HepG2 (cell line): Measurements from ENCODE around the gene INTS7. TPM values are rescaled to one million over a fixed set of nuclear protein-coding genes. Genes with fewer than 3 reads are reported as not detected.
A peak's percentile ranks its signal among the peaks of the same experiment; 100 is the strongest.

Experiments used
- ATAC-seq: fragments of 200-7000 bp; cut with Tn5 transposase; 3 replicates; pipeline ENCODE4 v1.9.1; 2020; ENCODE audit warnings: mild to moderate bottlenecking, moderate library complexity
- BruUV-seq: library from RNA; stranded (reverse); fragments of 400-500 nt; replicated peaks from 2 replicates; lab custom pipeline; 2021; lab: Mats Ljungman, UMichigan
- CTCF ChIA-PET: fragments of 300-600 bp; formaldehyde crosslinking; extraction: SDS; loops from one replicate; lab custom pipeline; 2021; ENCODE audit warnings: low total read pairs, inconsistent platforms, low intra/inter-chr PET ratio; lab: Yijun Ruan, JAX
- POLR2A ChIA-PET: fragments of 350-600 bp; sonication (Branson Sonifier 250); formaldehyde crosslinking; loops from one replicate; lab custom pipeline; 2020; ENCODE audit warnings: antibody characterized with exemption, inconsistent platforms; lab: Yijun Ruan, JAX
- DNase-seq: peaks from one replicate; pipeline ENCODE4 v3.0.0-alpha.2; 2015; ENCODE audit warnings: low spot score
- FAIRE-seq: peaks from 3 replicates; lab custom pipeline; 2011; peaks lifted over from hg19 to GRCh38; lab: Jason Lieb, UNC
- H2AFZ ChIP-seq: one replicate; pipeline ENCODE4 v1.6.1; 2011; ENCODE audit warnings: low read length, inconsistent platforms
- H3K27ac ChIP-seq: fragments of 300-600 bp; 3 replicates; pipeline ENCODE4 v1.8.0; 2011; ENCODE audit warnings: mixed run types, mild to moderate bottlenecking, mixed read lengths, low read length, inconsistent platforms; ENCODE audit not compliant: insufficient read depth; ENCODE audit errors: extremely low read length
- H3K27me3 ChIP-seq, 2 experiments: fragments of 200-600 bp in 1 of 2; 2 replicates in 1 of 2; 3 replicates in 1 of 2; pipeline versions ENCODE4 v1.6.0 to v1.8.0; 2011; ENCODE audit warnings: low read length in 2 of 2, mild to moderate bottlenecking in 2 of 2, moderate library complexity in 2 of 2, inconsistent platforms in 1 of 2; ENCODE audit not compliant: insufficient read depth in 2 of 2, control insufficient read depth in 1 of 2
- H3K36me3 ChIP-seq, 2 experiments: fragments of 200-600 bp in 1 of 2; replicated peaks in 1 of 2; 2 replicates in 1 of 2; 3 replicates in 1 of 2; pipeline versions ENCODE4 v1.5.1 to v1.8.0; 2011; ENCODE audit warnings: low read length in 2 of 2, inconsistent platforms in 1 of 2; ENCODE audit not compliant: insufficient read depth in 2 of 2, control insufficient read depth in 1 of 2
- H3K4me1 ChIP-seq: 2 replicates; pipeline ENCODE4 v1.5.1; 2012; ENCODE audit warnings: low read length, inconsistent platforms; ENCODE audit not compliant: insufficient read depth
- H3K4me2 ChIP-seq: 2 replicates; pipeline ENCODE4 v1.6.0; 2011; ENCODE audit warnings: low read depth, low read length, inconsistent platforms
- H3K4me3 ChIP-seq, 3 experiments: fragments of 200-600 bp in 1 of 3; sonication (generic), shearing (Covaris generic) in 1 of 3; replicated peaks in 1 of 3; 2 replicates each; pipeline ENCODE4 v1.5.1; 2011 to 2016; ENCODE audit warnings: low read length in 3 of 3, inconsistent platforms in 2 of 3, low read depth in 2 of 3, mild to moderate bottlenecking in 2 of 3, control low read depth in 1 of 3, mixed read lengths in 1 of 3; ENCODE audit not compliant: insufficient read depth in 1 of 3
- H3K79me2 ChIP-seq: one replicate; pipeline ENCODE4 v1.6.1; 2011; ENCODE audit warnings: low read length, inconsistent platforms; ENCODE audit not compliant: insufficient read depth
- H3K9ac ChIP-seq: 2 replicates; pipeline ENCODE4 v1.6.0; 2011; ENCODE audit warnings: mild to moderate bottlenecking, low read depth, low read length, inconsistent platforms; ENCODE audit not compliant: insufficient read depth
- H3K9me3 ChIP-seq: 2 replicates; pipeline ENCODE4 v1.5.1; 2012; ENCODE audit warnings: mild to moderate bottlenecking, low read length
- H4K20me1 ChIP-seq: 2 replicates; pipeline ENCODE4 v1.6.0; 2011; ENCODE audit warnings: inconsistent platforms, mild to moderate bottlenecking, low read length, moderate library complexity; ENCODE audit not compliant: insufficient read depth
- AGO2 ChIP-seq: fragments of 200-400 bp; formaldehyde crosslinking; optimal IDR thresholded peaks from 2 replicates; pipeline ENCODE3; 2017; ENCODE audit warnings: mild to moderate bottlenecking, low read depth, low read length, moderate library complexity
- CTCF ChIP-seq: sonication (generic); formaldehyde crosslinking; IDR thresholded peaks from 2 replicates; pipeline ENCODE4 v1.5.0; 2020; ENCODE audit warnings: mild to moderate bottlenecking, missing genetic modification reagents, moderate library complexity
- RAD21 ChIP-seq: fragments of 450-650 bp; formaldehyde crosslinking; IDR thresholded peaks from 2 replicates; pipeline ENCODE4 v1.5.0; 2020; ENCODE audit warnings: mild to moderate bottlenecking
- RFX5 ChIP-seq: IDR thresholded peaks from 2 replicates; pipeline ENCODE4 v1.6.1; 2011; ENCODE audit warnings: low read depth, low read length, improper control_type of control experiment
- TERF1 ChIP-seq: sonication (generic); formaldehyde crosslinking; IDR thresholded peaks from 2 replicates; pipeline ENCODE4 v1.8.0; 2022; ENCODE audit warnings: mild to moderate bottlenecking, missing genetic modification reagents, moderate library complexity
- ZNF256 ChIP-seq: sonication (generic); formaldehyde crosslinking; conservative IDR thresholded peaks from 2 replicates; pipeline ENCODE4 v1.4.0; 2020; ENCODE audit warnings: missing genetic modification reagents
- ZNF563 ChIP-seq: sonication (generic); formaldehyde crosslinking; IDR thresholded peaks from 2 replicates; pipeline ENCODE4 v1.8.0; 2022; ENCODE audit warnings: mild to moderate bottlenecking, moderate library complexity, missing genetic modification reagents
- ZNF570 ChIP-seq: sonication (generic); formaldehyde crosslinking; IDR thresholded peaks from 2 replicates; pipeline ENCODE4 v1.4.0; 2020; ENCODE audit warnings: mild to moderate bottlenecking, missing genetic modification reagents, borderline replicate concordance
- ZNF839 ChIP-seq: sonication (generic); formaldehyde crosslinking; IDR thresholded peaks from 2 replicates; pipeline ENCODE4 v1.4.0; 2020; ENCODE audit warnings: missing genetic modification reagents, mild to moderate bottlenecking, borderline replicate concordance
- WGBS: methylation state at CpG from one replicate; pipeline ENCODE4 v1.1.6; 2017; ENCODE audit warnings: low lambda C conversion rate; 5-methylcytosine and 5-hydroxymethylcytosine counted together
- in situ Hi-C: cut with HindIII; loops from 2 replicates; pipeline ENCODE4 v1.10.0; 2017; ENCODE audit warnings: low pct_unique_long_range_greater_than_20kb; ENCODE audit not compliant: extremely low pct_ligation_motif_present
- intact Hi-C: fragments of 100-400 bp; cut with micrococcal nuclease; formaldehyde crosslinking; loops from one replicate; pipeline ENCODE4 v1.10.0; 2022; ENCODE audit not compliant: unreplicated experiment
- polyA plus RNA-seq, 8 experiments: library from polyadenylated mRNA; depleted of rRNA in 3 of 8; stranded (reverse) in 7 of 8; unstranded in 1 of 8; fragments of >200 nt; fragmentation: Illumina TruSeq in 4 of 8; extraction: Trizol in 4 of 8; gene quantifications; 2 replicates each; pipeline versions ENCODE4 v1.2.1 to v1.2.3, GENCODE V29; 2011 to 2016; ENCODE audit warnings: low read depth in 4 of 8, missing spikeins in 1 of 8, mixed read lengths in 1 of 8; ENCODE audit not compliant: insufficient read depth in 1 of 8
- total RNA-seq, 5 experiments: library from RNA; depleted of rRNA; stranded (reverse); fragments of >200 nt; fragmentation: Illumina TruSeq; extraction: Trizol; gene quantifications; 2 replicates each; pipeline ENCODE4 v1.2.3, GENCODE V29; 2016; ENCODE audit warnings: low read depth in 1 of 5

The INTS7 gene
- total and polyA plus RNA-seq, 2 of the 13 experiments (the other 11 are each of a cell fraction or from before 2014, with no cell fraction given): 18.3 to 22.4 TPM

- TF ChIP-seq RAD21 (CRISPR knock-in tag): peak; percentile 36; the same call in 1 of the 2 replicates
- TF ChIP-seq ZNF563 (CRISPR knock-in tag): no peak
- TF ChIP-seq CTCF (CRISPR knock-in tag): peak; percentile 68
Observed at GRCh38 chr1:212062832-212063438, 27.6 kb upstream of the INTS7 start (continued).

GRCh38 chr1:212060632-212061472 lies 25.5 kb upstream of the INTS7 start:
- Histone ChIP-seq H3K4me3 (no peak overlapping the region), H3K36me3 (peaks cover 0 to 31% of the 10 kb centered on the region in 2 experiments; a peak in 2 of 5 replicates), H3K9me3 (no peaks in the 10 kb centered on the region), H4K20me1 (no peaks in the 10 kb centered on the region; the same call in 1 of the 2 replicates), H3K27ac (no peak overlapping the region), H2AFZ (no peak overlapping the region), H3K27me3 (no peaks in the 10 kb centered on the region), H3K9ac (no peak overlapping the region), H3K4me2 (no peak overlapping the region), H3K79me2 (no peaks in the 10 kb centered on the region), H3K4me1 (no peaks in the 10 kb centered on the region)
- 80% methylated on average over 6 of the region's 6 CpGs for WGBS
- FAIRE-seq (no peak), ATAC-seq (no peak), DNase-seq (no peak)
- TF ChIP-seq ZNF839 (no peak), RFX5 (no peak), ZNF570 (CRISPR knock-in tag) (no peak), TERF1 (no peak), ZNF256 (CRISPR knock-in tag) (no peak), AGO2 (no peak)
- ChIA-PET CTCF (interaction anchor here (2.6 to 2.9 kb wide), 2 partner anchors 307 to 395 kb away, joined by 12 to 22 read pairs; no protein-coding TSS in a partner anchor), POLR2A (interaction anchor here (0.7 kb wide), 1 partner anchor 11 kb away, joined by 3 read pairs; no protein-coding TSS in a partner anchor)
- in situ Hi-C loops (loop anchor here (5.0 kb wide), 1 partner anchor 396 kb away; no protein-coding TSS in a partner anchor), intact Hi-C loops (no loop called here)
- no TSS peak for BruUV-seq
